Karpas-422 (cell line): ENCODE measurements around the gene NTRK3. TPM values are rescaled to one million over a fixed set of nuclear protein-coding genes. Genes with fewer than 3 reads are reported as not detected.
"Not testable (repeated sequence)": the region's sequence is repeated elsewhere in the genome, so short reads cannot be mapped to it uniquely, and the experiment has no call there.

Source experiments
- DNase-seq: peaks from one replicate; pipeline ENCODE4 v3.0.0-alpha.2; 2015
- H2AFZ ChIP-seq: fragments of 200-600 bp; sonication (generic); 2 replicates; pipeline ENCODE4 v1.6.1; 2014; ENCODE audit warnings: antibody characterized with exemption, low read length, mixed read lengths
- H3K27ac ChIP-seq: fragments of 200-600 bp; sonication (generic); 2 replicates; pipeline ENCODE4 v1.5.1; 2014; ENCODE audit warnings: mild to moderate bottlenecking, low read length, moderate library complexity
- H3K27me3 ChIP-seq: fragments of 200-600 bp; sonication (generic); 2 replicates; pipeline ENCODE4 v1.6.1; 2014; ENCODE audit warnings: low read length, mixed read lengths
- H3K36me3 ChIP-seq: fragments of 200-600 bp; sonication (generic); 2 replicates; pipeline ENCODE4 v1.6.1; 2014; ENCODE audit warnings: low read length, mixed read lengths; ENCODE audit not compliant: insufficient read depth
- H3K4me1 ChIP-seq: fragments of 200-600 bp; sonication (generic); 2 replicates; pipeline ENCODE4 v1.6.1; 2014; ENCODE audit warnings: mild to moderate bottlenecking, low read length, mixed read lengths
- H3K4me2 ChIP-seq: fragments of 200-600 bp; sonication (generic); 2 replicates; pipeline ENCODE4 v1.6.1; 2014; ENCODE audit warnings: low read length, low read depth, mild to moderate bottlenecking; ENCODE audit not compliant: poor library complexity, severe bottlenecking
- H3K4me3 ChIP-seq: fragments of 200-600 bp; sonication (generic); 2 replicates; pipeline ENCODE4 v1.5.1; 2014; ENCODE audit warnings: mild to moderate bottlenecking, antibody characterized with exemption, low read length, mixed read lengths
- H3K79me2 ChIP-seq: fragments of 200-600 bp; sonication (generic); 2 replicates; pipeline ENCODE4 v1.6.1; 2014; ENCODE audit warnings: mild to moderate bottlenecking, low read length, mixed read lengths
- H3K9ac ChIP-seq: fragments of 200-600 bp; sonication (generic); 2 replicates; pipeline ENCODE4 v1.6.0; 2014; ENCODE audit warnings: low read length
- H3K9me2 ChIP-seq: fragments of 200-600 bp; sonication (generic), shearing (Covaris generic); replicated peaks from 2 replicates; pipeline ENCODE4 v1.6.0; 2014; ENCODE audit warnings: mild to moderate bottlenecking, low read length, moderate library complexity; ENCODE audit not compliant: insufficient read depth
- H3K9me3 ChIP-seq: fragments of 300-700, 200-600 bp; sonication (generic); 2 replicates; pipeline ENCODE4 v1.6.1; 2014; ENCODE audit warnings: low read length, mixed read lengths
- H4K20me1 ChIP-seq: fragments of 200-600 bp; sonication (generic); 2 replicates; pipeline ENCODE4 v1.6.1; 2014; ENCODE audit warnings: mild to moderate bottlenecking, antibody characterized with exemption, low read length, low read depth; ENCODE audit not compliant: insufficient read depth
- total RNA-seq: library from RNA; depleted of rRNA; stranded (reverse); fragments of >200 nt; shearing (Covaris generic); gene quantifications from 2 replicates; pipeline ENCODE4 v1.2.3, GENCODE V29; 2014; ENCODE audit warnings: low replicate concordance

NTRK3 gene
- total RNA-seq, 1 experiment from 2014 or later: 0.11 TPM

DNA sequence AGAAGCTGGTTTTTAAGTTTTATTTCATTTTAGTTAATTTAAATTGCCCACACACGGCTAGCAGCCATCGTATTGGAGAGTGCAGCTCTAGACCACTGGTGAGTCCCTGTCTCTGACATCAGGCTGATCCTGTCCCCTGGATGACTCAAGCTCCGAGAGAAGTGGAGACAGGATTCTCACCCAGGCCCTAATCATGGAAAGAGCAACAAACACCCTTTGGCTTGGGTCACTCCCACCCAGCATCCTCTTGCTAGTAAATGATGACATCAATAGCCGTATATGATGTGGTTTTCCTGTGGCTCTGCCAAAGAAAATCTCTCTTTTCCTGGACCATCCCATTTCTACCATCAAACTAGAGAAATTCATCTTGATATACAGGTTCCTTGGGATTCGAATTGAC is 182.2 kb downstream of the NTRK3 start:
- H3K4me3 ChIP-seq: no peak overlapping the region
- no peak overlapping the region for H3K27ac ChIP-seq
- H3K27me3 ChIP-seq: no peaks in the 10 kb centered on the region
- H4K20me1 ChIP-seq: no peaks in the 10 kb centered on the region
- no peak overlapping the region for H3K4me2 ChIP-seq
- H2AFZ ChIP-seq: no peak overlapping the region
- no peaks in the 10 kb centered on the region for H3K9me3 ChIP-seq
- H3K9ac ChIP-seq: no peak overlapping the region
- no peaks in the 10 kb centered on the region for H3K79me2 ChIP-seq
- no peaks in the 10 kb centered on the region for H3K36me3 ChIP-seq
- H3K4me1 ChIP-seq: no peaks in the 10 kb centered on the region
- no peaks in the 10 kb centered on the region for H3K9me2 ChIP-seq
- no peak for DNase-seq

- no peak overlapping the region for H2AFZ ChIP-seq
- H3K36me3 ChIP-seq: no peaks in the 10 kb centered on the region
- H3K9me3 ChIP-seq: no peaks in the 10 kb centered on the region
- DNase-seq: no peak
- no peak overlapping the region for H3K9ac ChIP-seq
- H3K79me2 ChIP-seq: no peaks in the 10 kb centered on the region
- no peaks in the 10 kb centered on the region for H3K27me3 ChIP-seq
- H3K4me1 ChIP-seq: no peaks in the 10 kb centered on the region
- H3K4me2 ChIP-seq: no peak overlapping the region
- H3K27ac ChIP-seq: no peak overlapping the region
- no peak overlapping the region for H3K4me3 ChIP-seq
- H4K20me1 ChIP-seq: no peaks in the 10 kb centered on the region
- no peaks in the 10 kb centered on the region for H3K9me2 ChIP-seq
Observed at GRCh38 chr15:88073391-88073691, 183.2 kb downstream of the NTRK3 start.

GRCh38 chr15:88072598-88073390 is 183.7 kb downstream of the NTRK3 start:
- H3K79me2 ChIP-seq: no peaks in the 10 kb centered on the region
- H3K4me2 ChIP-seq: no peak overlapping the region
- H3K27me3 ChIP-seq: no peaks in the 10 kb centered on the region
- H3K9ac ChIP-seq: no peak overlapping the region
- H4K20me1 ChIP-seq: no peaks in the 10 kb centered on the region
- H3K36me3 ChIP-seq: no peaks in the 10 kb centered on the region
- no peak overlapping the region for H2AFZ ChIP-seq
- H3K4me3 ChIP-seq: no peak overlapping the region
- H3K9me3 ChIP-seq: no peaks in the 10 kb centered on the region
- H3K27ac ChIP-seq: no peak overlapping the region
- DNase-seq: no peak
- no peaks in the 10 kb centered on the region for H3K9me2 ChIP-seq
- H3K4me1 ChIP-seq: no peaks in the 10 kb centered on the region

GRCh38 chr15:88072133-88072532 is 184.4 kb downstream of the NTRK3 start:
- H3K36me3 ChIP-seq, H3K79me2 ChIP-seq, H3K4me2 ChIP-seq, H3K9ac ChIP-seq, H3K9me2 ChIP-seq, H3K27me3 ChIP-seq, H2AFZ ChIP-seq, H3K9me3 ChIP-seq, H3K4me1 ChIP-seq, H3K4me3 ChIP-seq, H3K27ac ChIP-seq, DNase-seq, H4K20me1 ChIP-seq: not testable (repeated sequence)

GRCh38 chr15:88071141-88071540 is 185.4 kb downstream of the NTRK3 start:
- no peaks in the 10 kb centered on the region for H3K79me2 ChIP-seq
- no peak overlapping the region for H2AFZ ChIP-seq
- no peak overlapping the region for H3K4me3 ChIP-seq
- H3K36me3 ChIP-seq: no peaks in the 10 kb centered on the region
- H3K4me1 ChIP-seq: no peaks in the 10 kb centered on the region
- H4K20me1 ChIP-seq: no peaks in the 10 kb centered on the region
- no peaks in the 10 kb centered on the region for H3K27me3 ChIP-seq
- H3K9me3 ChIP-seq: no peaks in the 10 kb centered on the region
- no peak for DNase-seq
- H3K4me2 ChIP-seq: no peak overlapping the region
- no peak overlapping the region for H3K9ac ChIP-seq
- H3K27ac ChIP-seq: no peak overlapping the region
- no peaks in the 10 kb centered on the region for H3K9me2 ChIP-seq

DNA sequence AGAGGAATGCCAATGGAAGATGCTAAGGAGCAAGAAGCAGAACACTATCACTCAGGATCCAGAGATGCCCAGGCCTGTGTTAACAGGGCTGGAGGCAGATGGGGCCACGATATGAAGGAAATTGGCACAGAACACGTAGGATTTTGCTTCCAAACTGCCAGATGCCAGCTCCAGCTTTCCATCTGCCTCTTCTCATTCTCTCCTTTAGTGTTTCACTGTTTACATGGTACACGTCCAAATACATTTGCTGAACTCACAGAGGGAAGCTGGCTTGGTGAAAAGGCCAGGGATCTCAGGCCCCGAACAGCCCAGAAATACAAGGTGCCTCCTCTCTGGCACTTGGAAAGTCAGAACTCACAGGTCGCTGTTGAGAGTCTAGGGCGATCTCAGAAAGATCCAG is 187.0 kb downstream of the NTRK3 start:
- Histone ChIP-seq H3K4me3 (no peak overlapping the region), H3K79me2 (no peaks in the 10 kb centered on the region), H4K20me1 (no peaks in the 10 kb centered on the region), H2AFZ (no peak overlapping the region), H3K9me2 (no peaks in the 10 kb centered on the region), H3K4me1 (no peaks in the 10 kb centered on the region), H3K9ac (no peak overlapping the region), H3K27ac (no peak overlapping the region), H3K36me3 (no peaks in the 10 kb centered on the region), H3K9me3 (no peaks in the 10 kb centered on the region), H3K4me2 (no peak overlapping the region), H3K27me3 (no peaks in the 10 kb centered on the region)
- DNase-seq: no peak

DNA sequence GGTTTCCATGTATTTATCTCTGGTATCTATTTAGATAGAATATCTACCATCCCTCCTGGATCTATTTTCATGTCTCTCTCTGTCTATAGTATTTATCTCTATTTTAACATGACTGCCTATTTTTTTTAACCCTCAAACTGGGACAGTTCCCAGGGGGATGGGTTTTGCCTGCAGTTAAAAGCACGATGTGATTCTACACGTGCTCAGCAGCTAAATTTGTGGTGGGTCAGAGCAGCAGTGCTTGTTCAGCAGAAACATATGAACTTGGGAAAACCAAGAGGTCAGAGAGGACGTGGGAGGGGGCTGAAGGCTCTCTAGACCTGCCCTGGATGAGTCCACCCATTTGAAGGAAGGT is 189.2 kb downstream of the NTRK3 start:
- Histone ChIP-seq H3K4me2 (no peak overlapping the region), H3K9me2 (no peaks in the 10 kb centered on the region), H3K27ac (no peak overlapping the region), H3K4me1 (no peaks in the 10 kb centered on the region), H3K9me3 (no peaks in the 10 kb centered on the region), H3K27me3 (no peaks in the 10 kb centered on the region), H3K36me3 (no peaks in the 10 kb centered on the region), H2AFZ (no peak overlapping the region), H3K79me2 (no peaks in the 10 kb centered on the region), H3K4me3 (no peak overlapping the region), H3K9ac (no peak overlapping the region), H4K20me1 (no peaks in the 10 kb centered on the region)
- DNase-seq: no peak

GRCh38 chr15:88066636-88067330 is 189.8 kb downstream of the NTRK3 start:
- no peak overlapping the region for H3K4me3 ChIP-seq
- no peaks in the 10 kb centered on the region for H4K20me1 ChIP-seq
- H2AFZ ChIP-seq: no peak overlapping the region
- no peak overlapping the region for H3K9ac ChIP-seq
- no peaks in the 10 kb centered on the region for H3K4me1 ChIP-seq
- H3K9me3 ChIP-seq: no peaks in the 10 kb centered on the region
- no peaks in the 10 kb centered on the region for H3K9me2 ChIP-seq
- no peak overlapping the region for H3K4me2 ChIP-seq
- H3K27ac ChIP-seq: no peak overlapping the region
- no peak for DNase-seq
- no peaks in the 10 kb centered on the region for H3K36me3 ChIP-seq
- no peaks in the 10 kb centered on the region for H3K79me2 ChIP-seq
- no peaks in the 10 kb centered on the region for H3K27me3 ChIP-seq
